Measurements from ENCODE around the gene SSR1.
A peak's percentile ranks its signal among the peaks of the same experiment; 100 is the strongest.

Gene SSR1

DNA sequence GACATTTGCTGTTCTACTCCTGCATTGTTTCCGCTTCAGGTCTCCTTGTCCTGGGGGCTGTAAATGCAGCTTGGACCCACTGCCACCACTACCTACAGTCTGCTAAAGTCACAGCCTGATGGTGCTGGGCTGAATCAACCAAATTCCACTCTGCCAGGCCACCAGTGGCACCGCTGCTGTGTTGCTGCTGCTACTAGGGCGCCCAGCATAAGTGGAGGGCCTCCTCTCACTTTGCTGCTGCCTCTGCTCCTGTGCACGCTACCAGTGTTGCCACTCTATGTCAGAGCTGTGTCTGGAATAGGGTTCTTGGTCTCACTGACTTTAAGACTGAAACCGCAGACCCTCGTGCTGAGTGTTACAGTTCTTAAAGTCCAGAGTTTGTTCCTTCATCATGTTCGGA, 1.4 kb upstream of the SSR1 start:
- TF ChIP-seq, protein P1, sequence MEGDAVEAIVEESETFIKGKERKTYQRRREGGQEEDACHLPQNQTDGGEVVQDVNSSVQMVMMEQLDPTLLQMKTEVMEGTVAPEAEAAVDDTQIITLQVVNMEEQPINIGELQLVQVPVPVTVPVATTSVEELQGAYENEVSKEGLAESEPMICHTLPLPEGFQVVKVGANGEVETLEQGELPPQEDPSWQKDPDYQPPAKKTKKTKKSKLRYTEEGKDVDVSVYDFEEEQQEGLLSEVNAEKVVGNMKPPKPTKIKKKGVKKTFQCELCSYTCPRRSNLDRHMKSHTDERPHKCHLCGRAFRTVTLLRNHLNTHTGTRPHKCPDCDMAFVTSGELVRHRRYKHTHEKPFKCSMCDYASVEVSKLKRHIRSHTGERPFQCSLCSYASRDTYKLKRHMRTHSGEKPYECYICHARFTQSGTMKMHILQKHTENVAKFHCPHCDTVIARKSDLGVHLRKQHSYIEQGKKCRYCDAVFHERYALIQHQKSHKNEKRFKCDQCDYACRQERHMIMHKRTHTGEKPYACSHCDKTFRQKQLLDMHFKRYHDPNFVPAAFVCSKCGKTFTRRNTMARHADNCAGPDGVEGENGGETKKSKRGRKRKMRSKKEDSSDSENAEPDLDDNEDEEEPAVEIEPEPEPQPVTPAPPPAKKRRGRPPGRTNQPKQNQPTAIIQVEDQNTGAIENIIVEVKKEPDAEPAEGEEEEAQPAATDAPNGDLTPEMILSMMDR (IDR thresholded peaks at IDR 0.05; ENCODE audit: extremely low read depth, missing control alignments), result no peak
- DNase-seq (ENCODE audit: low spot score), result no peak

DNA sequence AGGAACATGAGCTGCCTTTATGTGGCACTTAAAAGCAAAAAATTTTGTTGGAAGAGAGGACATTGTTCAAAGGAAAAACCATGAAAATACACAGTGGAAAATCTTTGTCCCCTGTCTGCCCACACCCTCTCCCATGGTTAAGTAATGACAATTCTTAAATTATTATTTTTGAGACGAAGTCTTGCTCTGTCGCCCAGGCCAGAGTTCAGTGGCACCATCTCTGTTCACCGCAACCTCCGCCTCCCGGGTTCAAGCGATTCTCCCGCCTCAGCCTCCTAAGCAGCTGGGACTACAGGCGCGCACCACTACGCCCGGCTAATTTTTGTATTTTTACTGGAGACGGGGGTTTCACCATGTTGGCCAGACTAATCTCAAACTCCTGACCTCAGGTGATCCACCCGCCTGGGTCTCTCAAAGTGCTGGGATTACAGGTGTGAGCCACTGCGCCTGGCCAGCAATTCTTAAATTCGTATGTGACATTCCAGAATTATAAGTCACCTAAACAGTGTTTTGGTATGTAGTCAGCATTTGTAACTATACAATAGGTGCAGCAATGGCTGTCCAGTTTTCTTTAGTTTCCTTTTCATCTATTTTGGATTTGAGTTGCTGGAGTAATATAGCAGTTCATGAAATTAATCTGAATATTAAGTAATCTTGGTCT, 636 bp upstream of the SSR1 start:
- TF ChIP-seq, protein P1 (IDR thresholded peaks at IDR 0.05; ENCODE audit: extremely low read depth, missing control alignments), result no peak
- DNase-seq (ENCODE audit: low spot score), result no peak

DNA sequence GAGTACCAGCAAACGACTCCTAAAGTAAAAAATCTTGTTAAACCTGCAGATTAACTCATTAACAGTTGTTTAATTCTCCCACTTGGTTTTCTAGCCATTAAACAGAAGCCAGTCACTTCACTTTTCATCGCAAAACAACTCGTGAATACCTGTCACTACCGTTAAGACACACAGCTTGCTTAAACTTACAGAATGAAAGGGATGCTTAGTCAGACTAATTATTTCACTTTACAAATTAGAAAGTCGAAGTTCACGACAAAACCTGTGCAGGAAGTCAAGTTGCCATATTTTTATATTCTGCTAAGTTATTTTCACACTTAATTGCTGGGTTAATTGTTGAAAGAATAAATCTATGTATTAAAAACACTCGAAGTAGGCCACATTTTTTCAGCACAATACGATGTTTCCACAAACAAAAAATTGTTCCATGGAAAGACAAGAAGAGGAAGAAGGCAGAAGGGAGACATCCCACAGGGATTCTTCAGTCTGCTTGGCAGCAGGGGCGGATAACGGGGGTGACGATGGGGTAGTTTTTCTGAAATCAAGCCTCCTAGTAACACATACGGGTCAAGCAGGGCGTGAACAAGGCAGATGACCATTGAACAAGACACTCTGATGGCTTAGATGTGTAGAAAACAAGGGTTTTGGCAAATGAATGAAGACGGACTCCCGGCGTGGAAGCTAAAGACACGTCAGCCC, 933 bp downstream of the SSR1 start:
- TF ChIP-seq, protein P1 (IDR thresholded peaks at IDR 0.05; ENCODE audit: extremely low read depth, missing control alignments), result no peak
- peak; percentile 20 for DNase-seq (ENCODE audit: low spot score)

DNA sequence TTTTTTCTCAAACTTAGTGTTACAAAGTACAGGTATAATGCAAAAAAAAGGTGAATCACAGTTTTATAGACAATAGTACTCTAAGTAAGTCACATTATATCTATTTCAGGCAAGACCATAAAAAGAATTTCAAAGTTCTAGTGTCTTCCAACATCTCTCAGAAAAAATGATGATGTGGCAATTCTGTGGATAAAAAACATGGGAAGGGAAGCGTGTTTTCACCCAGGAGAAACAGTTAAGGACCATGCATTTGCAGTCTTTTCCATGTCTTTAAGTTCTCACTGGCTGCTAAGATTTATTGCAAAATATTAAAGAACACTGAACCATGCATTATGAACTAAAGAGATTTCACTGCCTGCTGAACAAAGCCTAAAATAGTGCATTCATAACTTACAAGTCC, 1.8 kb downstream of the SSR1 start:
- no peak for DNase-seq (ENCODE audit: low spot score)
- TF ChIP-seq, protein P1 (IDR thresholded peaks at IDR 0.05; ENCODE audit: extremely low read depth, missing control alignments), result no peak

DNA sequence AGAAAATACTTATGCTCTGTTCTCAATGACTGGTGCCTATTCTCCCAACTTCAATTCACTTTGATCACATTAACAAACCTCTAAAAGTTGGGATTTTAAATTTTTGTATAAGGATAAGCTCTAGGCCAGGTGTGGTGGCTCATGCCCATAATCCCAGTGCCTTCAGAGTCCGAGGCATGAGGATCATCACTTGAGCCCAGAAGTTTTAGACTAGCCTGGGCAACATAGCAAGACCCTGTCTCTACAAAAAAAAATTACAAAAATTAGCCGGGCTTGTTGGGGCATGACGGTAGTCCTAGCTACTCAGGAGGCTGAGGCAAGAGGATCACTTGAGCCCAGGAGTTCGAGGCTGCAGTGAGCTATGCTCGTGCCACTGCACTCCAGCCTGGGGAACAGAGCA, 3.9 kb downstream of the SSR1 start:
- TF ChIP-seq, protein P1 (IDR thresholded peaks at IDR 0.05; ENCODE audit: extremely low read depth, missing control alignments), result no peak
- DNase-seq (ENCODE audit: low spot score), result no peak

DNA sequence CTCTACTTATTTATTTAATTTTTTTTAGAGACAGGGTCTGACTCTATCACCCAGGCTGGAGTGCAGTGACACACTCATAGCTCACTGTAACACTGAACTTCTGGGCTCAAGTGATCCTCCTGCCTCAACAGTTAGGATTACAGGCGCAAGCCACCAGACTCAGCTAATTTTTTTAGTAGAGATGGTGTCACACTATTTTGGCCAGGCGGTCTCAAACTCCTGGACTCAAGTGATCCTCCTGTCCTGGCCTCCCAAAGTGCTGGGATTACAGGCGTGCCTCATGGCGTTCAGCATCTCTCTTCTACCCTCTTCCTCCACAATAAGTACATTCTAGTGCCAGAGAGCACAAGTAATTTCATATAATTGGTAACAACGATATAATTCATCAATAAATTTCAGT, 5.5 kb downstream of the SSR1 start:
- DNase-seq (ENCODE audit: low spot score), result no peak
- TF ChIP-seq, protein P1 (IDR thresholded peaks at IDR 0.05; ENCODE audit: extremely low read depth, missing control alignments), result no peak

DNA sequence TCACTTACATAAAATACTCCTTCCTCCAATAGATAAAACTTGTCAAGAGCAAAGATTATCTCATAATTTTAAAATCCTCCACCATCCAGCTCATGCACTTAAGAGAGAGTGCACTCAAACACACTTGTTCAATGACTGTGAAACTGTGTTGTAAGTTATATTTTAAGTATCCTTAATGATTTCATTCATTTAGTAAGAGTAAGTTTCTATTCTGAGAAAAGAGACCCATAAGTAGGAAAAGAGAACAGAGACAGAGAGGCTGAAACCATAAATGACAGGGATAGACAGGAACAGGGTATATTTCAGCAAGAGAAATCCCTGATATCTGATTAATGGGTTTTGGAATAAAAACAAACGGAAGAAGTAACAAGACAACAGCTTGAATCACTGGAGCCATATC, 8.2 kb downstream of the SSR1 start:
- TF ChIP-seq, protein P1 (IDR thresholded peaks at IDR 0.05; ENCODE audit: extremely low read depth, missing control alignments), result no peak
- DNase-seq (ENCODE audit: low spot score), result no peak

All from GM20000 (cell line).